Mucosa of gallbladder (tissue), 1 donor: ENCODE results near the gene PTGER4. TPM values are rescaled to one million over a fixed set of nuclear protein-coding genes. Genes with fewer than 3 reads are reported as not detected.
"Not testable (repeated sequence)": the region's sequence is repeated elsewhere in the genome, so short reads cannot be mapped to it uniquely, and the experiment has no call there.

Experiments used
- DNase-seq: peaks from one replicate; pipeline ENCODE4 v3.0.0-alpha.2; 2020; ENCODE audit warnings: low spot score
- total RNA-seq: library from RNA; stranded (reverse); gene quantifications from one replicate; pipeline ENCODE4 v1.2.1, GENCODE V29; 2021
- donor health status: DM: no; HTN: no; CAD: no.

The PTGER4 gene
- 24.0 TPM for total RNA-seq

GRCh38 chr5:40679913-40680681 is at the start of gene PTGER4:
Gene PTGER4, plus strand, starts transcription at chr5:40679915. Its CDS starts 1,079 bp downstream, at chr5:40680994.
- DNase-seq, result no peak

GRCh38 chr5:40630126-40630525 is 49.6 kb upstream of the PTGER4 start:
- no peak for DNase-seq

GRCh38 chr5:40631236-40631635 is 48.5 kb upstream of the PTGER4 start:
- no peak for DNase-seq

- no peak for DNase-seq
These were observed 45.6 kb upstream of the PTGER4 start for GRCh38 chr5:40634154-40634553.

- no peak for DNase-seq
These were observed 45.1 kb upstream of the PTGER4 start for GRCh38 chr5:40634593-40634992.

GRCh38 chr5:40639531-40639930 is 40.2 kb upstream of the PTGER4 start:
- DNase-seq, result not testable (repeated sequence)

GRCh38 chr5:40646266-40646665 is 33.4 kb upstream of the PTGER4 start:
- no peak for DNase-seq

- no peak for DNase-seq
These were observed 31.6 kb upstream of the PTGER4 start for GRCh38 chr5:40648150-40648549.

GRCh38 chr5:40649463-40650030 is 30.2 kb upstream of the PTGER4 start:
- DNase-seq, result no peak

GRCh38 chr5:40651201-40651600 is 28.5 kb upstream of the PTGER4 start:
- no peak for DNase-seq

- DNase-seq, result no peak
These were observed 27.1 kb upstream of the PTGER4 start for GRCh38 chr5:40652441-40653220.

GRCh38 chr5:40653221-40654022 is 26.3 kb upstream of the PTGER4 start:
- DNase-seq, result no peak

- DNase-seq, result no peak
These were observed 25.2 kb upstream of the PTGER4 start for GRCh38 chr5:40654377-40654991.

GRCh38 chr5:40655138-40655537 is 24.6 kb upstream of the PTGER4 start:
- DNase-seq, result no peak

GRCh38 chr5:40656091-40656490 is 23.6 kb upstream of the PTGER4 start:
- not testable (repeated sequence) for DNase-seq

- no peak for DNase-seq
These were observed 22.9 kb upstream of the PTGER4 start for GRCh38 chr5:40656766-40657165.

GRCh38 chr5:40660751-40661150 is 19.0 kb upstream of the PTGER4 start:
- DNase-seq, result no peak

- no peak for DNase-seq
These were observed 13.9 kb upstream of the PTGER4 start for GRCh38 chr5:40665635-40666298.

- DNase-seq, result no peak
These were observed 13.1 kb upstream of the PTGER4 start for GRCh38 chr5:40666657-40667056.

- DNase-seq, result no peak
These were observed 12.5 kb upstream of the PTGER4 start for GRCh38 chr5:40667161-40667663.
